HK-2 (cell line): ENCODE measurements around the gene WDR93.
"Not testable (repeated sequence)": the region's sequence is repeated elsewhere in the genome, so short reads cannot be mapped to it uniquely, and the experiment has no call there.

Experiments
- DNase-seq: peaks from one replicate; pipeline ENCODE4 v3.0.0-alpha.2; 2018; ENCODE audit not compliant: unreplicated experiment

The WDR93 gene

DNA sequence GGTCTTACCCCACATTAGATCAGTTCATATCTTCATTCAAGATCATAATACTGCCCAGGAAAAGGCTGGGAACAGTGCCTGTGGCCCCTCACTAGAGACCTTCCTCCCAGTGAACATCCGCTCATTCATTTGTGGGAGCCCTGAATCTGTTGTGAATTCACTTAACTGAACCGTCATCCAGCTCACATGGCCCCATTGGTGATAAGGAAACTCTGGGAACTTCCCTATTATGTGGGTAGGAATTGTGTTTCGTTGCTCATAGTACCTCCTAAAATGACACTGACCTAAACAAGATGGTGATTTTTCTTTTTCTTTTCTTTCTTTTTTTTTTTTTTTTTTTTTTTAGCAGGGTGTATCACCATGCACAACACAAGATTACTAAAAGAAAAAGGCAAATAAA, 78.8 kb downstream of the WDR93 start:
- no peak for DNase-seq

- DNase-seq: no peak
Observed at GRCh38 chr15:89770041-89770440, 79.4 kb downstream of the WDR93 start.

GRCh38 chr15:89772932-89773583, 82.4 kb downstream of the WDR93 start:
- no peak for DNase-seq

DNA sequence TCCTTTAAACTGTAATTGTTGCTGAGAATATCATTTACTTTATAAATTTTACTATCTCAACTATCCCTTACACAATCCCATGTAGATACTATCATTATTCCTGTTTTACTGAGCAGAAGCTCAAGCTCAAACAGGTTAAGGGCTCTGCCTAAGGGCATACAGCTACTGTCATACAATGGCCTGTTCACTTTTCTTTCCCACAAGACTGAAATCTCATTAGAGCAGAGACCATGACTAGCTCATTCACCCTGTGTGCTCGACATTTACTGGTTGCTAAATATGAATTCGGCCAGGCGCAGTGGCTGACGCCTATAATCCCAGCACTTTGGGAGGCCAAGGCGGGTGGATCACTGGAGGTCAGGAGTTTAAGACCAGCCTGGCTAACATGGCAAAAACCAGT, 83.9 kb downstream of the WDR93 start:
- DNase-seq: no peak

GRCh38 chr15:89775815-89776214, 85.2 kb downstream of the WDR93 start:
- DNase-seq: no peak

DNA sequence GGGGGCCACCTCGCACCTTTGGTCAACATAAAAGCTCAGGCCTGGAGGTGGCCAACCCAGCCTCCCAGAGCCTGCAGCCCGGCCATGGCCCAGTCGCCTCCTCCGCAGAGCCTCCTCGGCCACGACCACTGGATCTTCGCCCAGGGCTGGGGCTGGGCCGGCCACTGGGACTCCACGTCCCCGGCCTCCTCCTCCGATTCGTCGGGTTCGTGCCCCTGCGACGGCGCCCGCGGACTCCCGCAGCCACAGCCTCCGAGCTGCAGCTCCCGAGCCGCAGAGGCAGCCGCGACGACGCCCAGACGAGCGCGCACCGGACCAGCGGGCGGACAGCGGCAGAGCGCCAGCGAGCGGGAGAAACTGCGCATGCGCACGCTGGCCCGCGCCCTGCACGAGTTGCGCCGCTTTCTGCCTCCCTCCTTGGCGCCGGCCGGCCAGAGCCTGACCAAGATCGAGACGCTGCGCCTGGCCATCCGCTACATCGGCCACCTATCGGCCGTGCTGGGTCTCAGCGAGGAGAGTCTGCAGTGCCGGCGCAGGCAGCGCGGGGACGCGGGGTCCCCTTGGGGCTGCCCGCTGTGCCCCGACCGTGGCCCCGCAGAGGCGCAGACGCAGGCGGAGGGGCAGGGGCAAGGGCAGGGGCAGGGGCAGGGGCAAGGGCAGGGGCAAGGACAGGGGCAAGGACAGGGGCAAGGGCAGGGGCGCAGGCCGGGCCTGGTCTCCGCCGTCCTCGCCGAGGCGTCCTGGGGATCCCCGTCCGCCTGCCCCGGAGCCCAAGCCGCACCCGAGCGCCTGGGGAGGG, 85.9 kb downstream of the WDR93 start, which contains the start of gene MESP2:
MESP2 (plus strand) TSS at position 59 of the 799 bp plus-strand sequence; CDS start at position 85, 26 bp downstream.
- peak; percentile 72 for DNase-seq

GRCh38 chr15:89777073-89777751, 86.6 kb downstream of the WDR93 start:
- no peak for DNase-seq

- no peak for DNase-seq
Observed at GRCh38 chr15:89777782-89778380, 87.3 kb downstream of the WDR93 start.

DNA sequence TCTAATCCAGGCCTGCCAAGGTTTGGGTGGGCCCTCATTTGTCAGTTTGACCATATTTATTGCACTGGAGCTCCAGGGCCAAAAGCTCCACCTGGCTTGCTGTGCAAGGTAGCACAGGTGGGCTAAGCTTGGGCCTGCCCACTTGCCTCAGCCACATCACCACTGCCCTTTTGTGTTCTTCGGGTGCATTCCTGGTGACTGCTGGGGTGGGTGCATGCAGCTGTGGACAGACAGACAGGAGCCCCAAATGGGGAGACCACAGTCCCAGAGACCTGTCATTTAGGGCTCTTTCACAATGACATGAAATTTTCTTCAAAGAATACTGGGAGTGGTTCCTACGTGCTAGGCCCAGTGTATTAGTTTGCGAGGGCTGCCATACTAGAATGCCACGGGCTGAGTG, 88.2 kb downstream of the WDR93 start:
- DNase-seq: no peak

DNA sequence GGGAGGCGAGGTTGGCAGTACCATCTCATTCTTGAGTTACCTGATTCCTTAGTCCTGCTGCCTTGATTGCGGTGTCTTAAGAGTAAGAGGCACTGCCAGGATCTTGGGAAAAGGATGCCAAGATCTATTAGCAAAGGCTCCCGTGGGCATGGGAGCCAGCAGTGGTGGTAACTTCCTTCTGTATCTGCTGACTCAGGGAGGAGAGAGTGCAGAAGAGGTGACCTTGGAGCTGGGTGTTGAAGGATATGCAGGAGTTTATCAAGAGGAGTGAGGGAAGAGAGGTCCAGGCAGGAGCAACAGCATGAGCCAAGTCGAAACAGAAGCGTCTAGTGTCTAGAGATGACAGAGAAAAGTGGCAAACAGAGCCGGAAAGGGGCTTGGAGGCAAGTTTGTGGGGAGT, 90.0 kb downstream of the WDR93 start:
- no peak for DNase-seq

DNA sequence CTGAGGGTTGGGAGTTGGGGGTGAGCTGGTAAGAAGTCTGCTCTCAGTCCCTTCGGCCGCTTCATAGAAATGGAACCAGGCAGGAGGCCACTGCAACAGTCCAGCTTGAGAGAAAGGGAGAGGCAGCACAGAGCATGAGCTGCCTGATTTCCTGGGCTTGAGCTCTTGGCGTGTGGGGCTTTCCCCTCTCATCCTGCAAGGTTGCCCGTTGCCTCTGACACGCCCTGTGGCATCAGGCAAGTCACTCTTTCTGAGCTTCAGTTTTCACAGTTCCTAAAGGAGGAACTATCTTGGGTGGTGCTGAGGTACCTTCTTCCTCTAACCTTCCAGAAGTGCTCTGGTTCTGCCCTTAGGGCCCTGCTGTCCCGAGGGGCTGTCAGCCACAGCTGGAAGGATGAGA, 90.4 kb downstream of the WDR93 start:
- DNase-seq: no peak

DNA sequence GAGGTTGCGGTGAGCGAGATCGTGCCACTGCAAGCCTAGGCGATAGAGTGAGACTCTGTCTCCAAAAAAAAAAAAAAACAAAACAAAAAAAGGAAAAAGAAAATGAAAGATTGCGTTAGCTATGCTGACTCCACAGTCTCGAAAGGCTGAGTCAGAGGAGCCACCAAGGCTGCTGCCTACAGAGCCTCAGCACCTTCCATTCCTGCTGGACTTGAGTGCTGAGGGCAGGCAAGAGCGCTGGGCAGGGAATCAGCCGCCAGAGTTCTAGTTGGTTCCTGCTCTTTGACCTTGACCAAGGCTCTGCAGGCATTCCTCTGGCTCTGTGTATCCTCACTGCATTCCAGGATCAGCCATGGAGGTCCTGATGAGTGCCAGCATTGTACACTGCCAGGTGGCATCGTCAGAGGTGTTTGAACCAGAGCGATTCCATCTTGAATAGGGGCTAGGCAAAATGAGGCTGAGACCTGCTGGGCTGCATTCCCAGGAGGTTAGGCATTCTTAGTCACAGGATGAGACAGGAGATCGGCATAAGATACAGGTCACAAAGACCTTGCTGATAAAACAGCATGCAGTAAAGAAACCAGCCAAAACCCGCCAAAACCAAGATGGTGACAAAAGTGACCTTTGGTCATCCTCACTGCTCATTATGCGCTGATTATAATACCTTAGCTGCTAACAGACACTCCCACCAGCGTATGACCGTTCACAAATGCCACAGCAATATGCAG, 91.4 kb downstream of the WDR93 start:
- DNase-seq: peak; percentile 5

- DNase-seq: not testable (repeated sequence)
Observed at GRCh38 chr15:89782619-89782950, 92.0 kb downstream of the WDR93 start.

GRCh38 chr15:89783111-89783860, 92.7 kb downstream of the WDR93 start:
- no peak for DNase-seq

DNA sequence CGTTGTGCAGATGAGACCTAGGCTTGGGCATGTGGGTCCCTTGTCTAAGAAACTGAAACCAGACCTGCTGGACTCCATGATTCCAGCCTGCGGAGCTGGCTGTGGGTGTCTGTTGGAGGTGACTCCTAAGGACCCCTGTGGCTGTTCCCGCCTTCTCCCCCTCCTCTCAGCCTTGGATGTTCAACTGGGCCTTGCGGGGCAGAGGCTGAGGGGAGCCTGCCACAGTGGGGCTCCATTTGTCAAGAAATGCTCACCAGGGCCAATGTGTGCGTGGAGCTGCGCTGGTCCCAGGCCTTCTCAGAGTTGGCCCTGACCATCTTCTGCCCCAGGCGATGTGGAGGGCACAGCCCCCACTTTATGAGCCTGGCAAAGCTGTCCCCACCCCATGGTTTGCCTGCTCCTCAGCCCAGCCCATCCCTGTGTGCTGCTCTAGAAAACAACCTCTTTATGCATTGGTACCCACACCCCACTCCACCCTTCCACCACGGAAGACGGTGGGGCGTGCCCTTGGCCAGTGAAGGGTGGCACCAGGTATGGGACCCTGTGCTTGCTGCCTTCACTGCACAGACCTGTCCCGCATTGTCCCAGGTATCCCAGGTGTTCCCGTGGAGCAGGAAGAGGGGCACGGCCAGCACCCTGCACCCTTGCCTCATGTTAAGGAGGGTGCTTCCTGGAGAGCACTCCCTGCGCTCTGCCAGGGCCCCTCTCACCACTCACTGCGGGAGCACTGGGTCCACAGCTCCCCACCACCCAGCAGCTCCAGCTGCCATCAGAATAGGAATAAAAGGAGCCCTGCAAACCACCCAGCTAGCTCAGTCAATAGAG, 93.5 kb downstream of the WDR93 start:
- no peak for DNase-seq

DNA sequence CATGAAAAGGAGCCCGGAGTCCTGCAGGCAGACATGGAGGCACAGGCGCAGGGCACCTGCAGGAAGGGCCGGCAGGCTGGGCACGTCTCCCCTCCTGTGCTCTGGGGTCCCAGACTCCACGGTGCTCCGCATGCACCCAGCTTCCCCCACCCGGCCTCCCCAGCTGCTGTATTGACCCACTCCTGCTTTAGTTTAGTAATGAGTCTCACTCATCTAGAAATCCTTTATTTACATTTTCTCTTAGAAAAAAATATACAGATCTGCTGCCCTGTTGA, 94.0 kb downstream of the WDR93 start:
- DNase-seq: no peak

GRCh38 chr15:89785064-89785773, 94.6 kb downstream of the WDR93 start:
- DNase-seq: no peak

DNA sequence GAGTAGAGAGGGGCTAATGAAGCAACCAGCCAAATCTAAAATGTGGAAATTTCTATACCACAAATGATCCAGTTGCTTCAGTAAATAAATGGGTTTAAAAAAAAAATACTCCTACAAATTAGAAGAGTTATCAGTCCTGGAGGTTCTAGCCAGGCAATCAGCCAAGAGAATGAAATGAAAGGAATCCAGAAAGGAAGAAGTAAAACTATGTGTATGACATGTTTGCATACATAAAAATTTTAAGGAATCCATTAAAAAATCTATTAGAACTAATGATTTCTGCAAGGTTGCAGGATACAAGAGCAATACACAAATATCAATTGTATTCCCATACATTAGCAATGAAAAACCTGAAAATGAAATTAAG, 95.1 kb downstream of the WDR93 start:
- no peak for DNase-seq

GRCh38 chr15:89787944-89788343, 97.3 kb downstream of the WDR93 start:
- no peak for DNase-seq

DNA sequence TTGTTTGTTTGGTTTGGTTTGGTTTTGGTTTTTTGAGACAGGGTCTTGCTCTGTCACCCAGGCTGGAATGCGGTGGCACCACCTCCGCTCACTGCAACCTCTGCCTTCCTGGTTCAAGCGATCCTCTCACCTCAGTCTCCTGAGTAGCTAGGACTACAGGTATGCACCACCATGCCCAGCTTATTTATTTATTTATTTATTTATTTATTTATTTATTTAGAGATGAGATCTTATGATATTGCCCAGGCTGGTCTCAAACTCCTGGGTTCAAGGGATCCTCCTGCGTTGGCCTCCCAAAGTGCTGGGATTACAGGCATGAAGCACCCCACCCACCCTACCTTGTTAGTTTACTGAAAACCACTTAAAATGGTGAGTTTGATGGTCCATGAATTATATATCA, 98.0 kb downstream of the WDR93 start:
- DNase-seq: not testable (repeated sequence)
